Liver (tissue), 9 donors: ENCODE results near the gene ELAVL3. TPM values are rescaled to one million over a fixed set of nuclear protein-coding genes. Genes with fewer than 3 reads are reported as not detected.

ENCODE experiments used
- DNase-seq: peaks from one replicate; pipeline ENCODE4 v3.0.0-alpha.2; 2017; ENCODE audit warnings: low spot score
- H3K27ac ChIP-seq, 2 donors: one replicate each; pipeline ENCODE4 v1.7.0; 2013; ENCODE audit warnings: inconsistent platforms in 2 of 2, low read length in 2 of 2, control low read depth in 1 of 2, low read depth in 1 of 2, mild to moderate bottlenecking in 1 of 2
- H3K27me3 ChIP-seq, 4 donors: one replicate each; pipeline versions ENCODE4 v1.6.1 to v1.7.0; 2013; ENCODE audit warnings: low read length in 3 of 4, inconsistent platforms in 1 of 4, mild to moderate bottlenecking in 1 of 4, moderate library complexity in 1 of 4; ENCODE audit not compliant: control insufficient read depth in 4 of 4, insufficient read depth in 4 of 4
- H3K36me3 ChIP-seq, 4 donors: one replicate each; pipeline versions ENCODE4 v1.6.1 to v1.7.0; 2013; ENCODE audit warnings: low read length in 3 of 4, mild to moderate bottlenecking in 3 of 4, low read depth in 1 of 4, moderate library complexity in 1 of 4; ENCODE audit not compliant: control insufficient read depth in 4 of 4, insufficient read depth in 3 of 4
- H3K4me1 ChIP-seq, 4 donors: one replicate each; pipeline versions ENCODE4 v1.6.1 to v1.7.0; 2013; ENCODE audit warnings: low read length in 3 of 4, mild to moderate bottlenecking in 3 of 4, moderate library complexity in 1 of 4; ENCODE audit not compliant: control insufficient read depth in 4 of 4, insufficient read depth in 4 of 4
- H3K4me3 ChIP-seq, 3 donors: one replicate each; pipeline versions ENCODE4 v1.6.1 to v1.7.0; 2013; ENCODE audit warnings: low read length in 3 of 3, control low read depth in 1 of 3, low read depth in 1 of 3, mild to moderate bottlenecking in 1 of 3
- H3K9ac ChIP-seq, 2 donors: one replicate each; pipeline ENCODE4 v1.7.0; 2013; ENCODE audit warnings: low read length in 2 of 2, mild to moderate bottlenecking in 2 of 2, moderate library complexity in 2 of 2, control low read depth in 1 of 2, low read depth in 1 of 2
- H3K9me3 ChIP-seq, 4 donors: one replicate each; pipeline versions ENCODE4 v1.6.1 to v1.7.0; 2013; ENCODE audit warnings: low read length in 3 of 4; ENCODE audit not compliant: control insufficient read depth in 4 of 4
- EGR1 ChIP-seq, 2 donors: IDR thresholded peaks; 2 replicates each; pipeline ENCODE4 v1.6.1; 2016 to 2018; ENCODE audit warnings: antibody characterized with exemption in 2 of 2, low read depth in 2 of 2
- FOXA1 ChIP-seq: IDR thresholded peaks from 2 replicates; pipeline ENCODE4 v1.6.1; 2016; ENCODE audit warnings: antibody characterized with exemption
- FOXA2 ChIP-seq: IDR thresholded peaks from 2 replicates; pipeline ENCODE4 v1.6.1; 2016; ENCODE audit warnings: antibody characterized with exemption
- GABPA ChIP-seq, 2 donors: IDR thresholded peaks in 1 of 2; conservative IDR thresholded peaks in 1 of 2; 2 replicates each; pipeline ENCODE4 v1.6.1; 2016; ENCODE audit warnings: antibody characterized with exemption in 2 of 2, mild to moderate bottlenecking in 1 of 2, moderate library complexity in 1 of 2
- HNF4A ChIP-seq, 2 donors: conservative IDR thresholded peaks; 2 replicates each; pipeline ENCODE4 v1.6.1; 2016; ENCODE audit warnings: antibody characterized with exemption in 2 of 2, mild to moderate bottlenecking in 2 of 2
- HNF4G ChIP-seq: IDR thresholded peaks from 2 replicates; pipeline ENCODE4 v1.6.1; 2016; ENCODE audit warnings: antibody characterized with exemption
- JUND ChIP-seq, 2 donors: IDR thresholded peaks; 2 replicates each; pipeline ENCODE4 v1.6.1; 2016; ENCODE audit warnings: antibody characterized with exemption in 2 of 2
- NR2F2 ChIP-seq: IDR thresholded peaks from 2 replicates; pipeline ENCODE4 v1.6.1; 2016; ENCODE audit warnings: antibody characterized with exemption
- RAD21 ChIP-seq, 2 donors: IDR thresholded peaks; 2 replicates each; pipeline ENCODE4 v1.6.1; 2016; ENCODE audit warnings: antibody characterized with exemption in 2 of 2, mild to moderate bottlenecking in 2 of 2
- RXRA ChIP-seq, 2 donors: IDR thresholded peaks; 2 replicates each; pipeline ENCODE4 v1.6.1; 2017 to 2018; ENCODE audit warnings: antibody characterized with exemption in 2 of 2, mild to moderate bottlenecking in 1 of 2
- SP1 ChIP-seq: IDR thresholded peaks from 2 replicates; pipeline ENCODE4 v1.6.1; 2018; ENCODE audit warnings: antibody characterized with exemption, mild to moderate bottlenecking
- TAF1 ChIP-seq: conservative IDR thresholded peaks from 2 replicates; pipeline ENCODE4 v1.6.1; 2016; ENCODE audit warnings: antibody characterized with exemption, mild to moderate bottlenecking
- YY1 ChIP-seq: IDR thresholded peaks from 2 replicates; pipeline ENCODE4 v1.6.1; 2016; ENCODE audit warnings: antibody characterized with exemption, mild to moderate bottlenecking
- WGBS: extraction: QIAGEN DNeasy Blood & Tissue Kit; methylation state at CpG from one replicate; pipeline ENCODE4 v1.1.7; 2013; 5-methylcytosine and 5-hydroxymethylcytosine counted together
- polyA plus RNA-seq, 2 donors: library from polyadenylated mRNA; stranded (reverse) in 1 of 2; unstranded in 1 of 2; fragments of 200-250 nt in 1 of 2; fragments of >200 nt in 1 of 2; fragmentation: Nextera tagmentation in 1 of 2; extraction: Ambion mirVana in 1 of 2; gene quantifications; one replicate each; pipeline versions ENCODE4 v1.2.1 to v1.2.3, GENCODE V29; 2013 to 2015
- total RNA-seq, 2 donors: library from RNA; depleted of rRNA; stranded (reverse); fragments of >200 nt; gene quantifications; one replicate each; pipeline ENCODE4 v1.2.3, GENCODE V29; 2014
- TF ChIP-seq, protein P1 (sequence below): IDR thresholded peaks from 2 replicates; pipeline ENCODE4 v1.6.1; 2016; ENCODE audit warnings: antibody characterized with exemption
- TF ChIP-seq, protein P2 (sequence below): IDR thresholded peaks from 2 replicates; pipeline ENCODE4 v1.6.1; 2016; ENCODE audit warnings: antibody characterized with exemption
- TF ChIP-seq, protein P3 (sequence below): IDR thresholded peaks from 2 replicates; pipeline ENCODE4 v1.6.1; 2016; ENCODE audit warnings: antibody characterized with exemption
- TF ChIP-seq, protein P4 (sequence below): fragments of 150-350 bp; IDR thresholded peaks from 2 replicates; pipeline ENCODE4 v1.5.1; 2017; ENCODE audit warnings: improper control_type of control experiment, low read depth, low read length; ENCODE audit not compliant: missing input control
- TF ChIP-seq, protein P5 (sequence below): IDR thresholded peaks from 2 replicates; pipeline ENCODE4 v1.6.1; 2016; ENCODE audit warnings: antibody characterized with exemption, mild to moderate bottlenecking
- donor health status: healthy.
- donor health status: healthy.
- donor health status: healthy.
- donor health status: healthy.
- donor health status: healthy.

ELAVL3 gene
- total and polyA plus RNA-seq, 4 donors: not detected

DNA sequence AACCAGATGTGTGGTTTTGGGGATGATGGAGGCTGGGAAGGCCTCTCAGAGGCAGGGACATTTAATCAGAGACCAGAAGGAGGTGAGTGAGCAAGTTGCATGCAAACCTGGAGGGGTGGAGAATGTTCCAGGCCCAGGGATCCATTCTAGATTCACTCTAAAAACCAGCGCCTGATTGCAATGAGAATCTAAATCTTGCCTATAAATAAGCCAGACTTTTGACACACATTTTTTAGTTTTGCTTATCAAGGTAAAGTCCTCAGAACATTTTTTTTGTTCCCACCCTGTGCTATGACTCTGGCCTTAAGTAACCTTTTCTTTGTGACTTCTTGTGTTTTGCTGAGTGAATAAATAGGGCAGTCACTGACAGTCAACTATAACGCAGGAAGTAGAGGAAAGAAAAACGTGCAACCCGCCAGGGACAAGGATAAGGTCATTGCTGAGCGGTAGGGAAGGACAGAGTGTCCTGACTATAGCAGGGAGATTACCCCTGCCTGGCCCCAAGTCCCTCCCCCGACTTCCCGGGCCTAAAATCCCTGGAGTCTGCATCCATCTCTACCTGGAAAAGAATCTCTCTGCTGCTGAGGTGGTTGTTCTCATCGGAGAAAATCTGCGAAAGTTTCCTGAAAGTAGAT, 76.1 kb downstream of the ELAVL3 start:
- no peaks in the 10 kb centered on the region for H3K4me1 ChIP-seq
- no peak overlapping the region for H3K4me3 ChIP-seq
- H3K27me3 ChIP-seq: no peaks in the 10 kb centered on the region
- TF ChIP-seq YY1 (no peak), TAF1 (no peak), HNF4A (conservative IDR thresholded peaks at IDR 0.05) (no peak), RXRA (IDR thresholded peaks at IDR 0.05) (peak; percentile 57 to 64), NR2F2 (peak; percentile 94), HNF4G (no peak), JUND (IDR thresholded peaks at IDR 0.05) (no peak), RAD21 (IDR thresholded peaks at IDR 0.05) (peak in 1 of 2 donors; percentile 17), SP1 (peak; percentile 65), FOXA2 (no peak), FOXA1 (no peak), EGR1 (IDR thresholded peaks at IDR 0.05; ENCODE audit: low read depth in 2 of 2) (no peak), GABPA (IDR thresholded peaks at IDR 0.05 in 1 of 2, conservative IDR thresholded peaks at IDR 0.05 in 1 of 2) (no peak)
- TF ChIP-seq, protein P1, sequence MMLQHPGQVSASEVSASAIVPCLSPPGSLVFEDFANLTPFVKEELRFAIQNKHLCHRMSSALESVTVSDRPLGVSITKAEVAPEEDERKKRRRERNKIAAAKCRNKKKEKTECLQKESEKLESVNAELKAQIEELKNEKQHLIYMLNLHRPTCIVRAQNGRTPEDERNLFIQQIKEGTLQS: no peak
- TF ChIP-seq, protein P2, sequence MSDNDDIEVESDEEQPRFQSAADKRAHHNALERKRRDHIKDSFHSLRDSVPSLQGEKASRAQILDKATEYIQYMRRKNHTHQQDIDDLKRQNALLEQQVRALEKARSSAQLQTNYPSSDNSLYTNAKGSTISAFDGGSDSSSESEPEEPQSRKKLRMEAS: no peak
- TF ChIP-seq, protein P3, sequence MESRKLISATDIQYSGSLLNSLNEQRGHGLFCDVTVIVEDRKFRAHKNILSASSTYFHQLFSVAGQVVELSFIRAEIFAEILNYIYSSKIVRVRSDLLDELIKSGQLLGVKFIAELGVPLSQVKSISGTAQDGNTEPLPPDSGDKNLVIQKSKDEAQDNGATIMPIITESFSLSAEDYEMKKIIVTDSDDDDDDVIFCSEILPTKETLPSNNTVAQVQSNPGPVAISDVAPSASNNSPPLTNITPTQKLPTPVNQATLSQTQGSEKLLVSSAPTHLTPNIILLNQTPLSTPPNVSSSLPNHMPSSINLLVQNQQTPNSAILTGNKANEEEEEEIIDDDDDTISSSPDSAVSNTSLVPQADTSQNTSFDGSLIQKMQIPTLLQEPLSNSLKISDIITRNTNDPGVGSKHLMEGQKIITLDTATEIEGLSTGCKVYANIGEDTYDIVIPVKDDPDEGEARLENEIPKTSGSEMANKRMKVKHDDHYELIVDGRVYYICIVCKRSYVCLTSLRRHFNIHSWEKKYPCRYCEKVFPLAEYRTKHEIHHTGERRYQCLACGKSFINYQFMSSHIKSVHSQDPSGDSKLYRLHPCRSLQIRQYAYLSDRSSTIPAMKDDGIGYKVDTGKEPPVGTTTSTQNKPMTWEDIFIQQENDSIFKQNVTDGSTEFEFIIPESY: no peak
- TF ChIP-seq, protein P4, sequence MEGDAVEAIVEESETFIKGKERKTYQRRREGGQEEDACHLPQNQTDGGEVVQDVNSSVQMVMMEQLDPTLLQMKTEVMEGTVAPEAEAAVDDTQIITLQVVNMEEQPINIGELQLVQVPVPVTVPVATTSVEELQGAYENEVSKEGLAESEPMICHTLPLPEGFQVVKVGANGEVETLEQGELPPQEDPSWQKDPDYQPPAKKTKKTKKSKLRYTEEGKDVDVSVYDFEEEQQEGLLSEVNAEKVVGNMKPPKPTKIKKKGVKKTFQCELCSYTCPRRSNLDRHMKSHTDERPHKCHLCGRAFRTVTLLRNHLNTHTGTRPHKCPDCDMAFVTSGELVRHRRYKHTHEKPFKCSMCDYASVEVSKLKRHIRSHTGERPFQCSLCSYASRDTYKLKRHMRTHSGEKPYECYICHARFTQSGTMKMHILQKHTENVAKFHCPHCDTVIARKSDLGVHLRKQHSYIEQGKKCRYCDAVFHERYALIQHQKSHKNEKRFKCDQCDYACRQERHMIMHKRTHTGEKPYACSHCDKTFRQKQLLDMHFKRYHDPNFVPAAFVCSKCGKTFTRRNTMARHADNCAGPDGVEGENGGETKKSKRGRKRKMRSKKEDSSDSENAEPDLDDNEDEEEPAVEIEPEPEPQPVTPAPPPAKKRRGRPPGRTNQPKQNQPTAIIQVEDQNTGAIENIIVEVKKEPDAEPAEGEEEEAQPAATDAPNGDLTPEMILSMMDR: no peak
- TF ChIP-seq, protein P5, sequence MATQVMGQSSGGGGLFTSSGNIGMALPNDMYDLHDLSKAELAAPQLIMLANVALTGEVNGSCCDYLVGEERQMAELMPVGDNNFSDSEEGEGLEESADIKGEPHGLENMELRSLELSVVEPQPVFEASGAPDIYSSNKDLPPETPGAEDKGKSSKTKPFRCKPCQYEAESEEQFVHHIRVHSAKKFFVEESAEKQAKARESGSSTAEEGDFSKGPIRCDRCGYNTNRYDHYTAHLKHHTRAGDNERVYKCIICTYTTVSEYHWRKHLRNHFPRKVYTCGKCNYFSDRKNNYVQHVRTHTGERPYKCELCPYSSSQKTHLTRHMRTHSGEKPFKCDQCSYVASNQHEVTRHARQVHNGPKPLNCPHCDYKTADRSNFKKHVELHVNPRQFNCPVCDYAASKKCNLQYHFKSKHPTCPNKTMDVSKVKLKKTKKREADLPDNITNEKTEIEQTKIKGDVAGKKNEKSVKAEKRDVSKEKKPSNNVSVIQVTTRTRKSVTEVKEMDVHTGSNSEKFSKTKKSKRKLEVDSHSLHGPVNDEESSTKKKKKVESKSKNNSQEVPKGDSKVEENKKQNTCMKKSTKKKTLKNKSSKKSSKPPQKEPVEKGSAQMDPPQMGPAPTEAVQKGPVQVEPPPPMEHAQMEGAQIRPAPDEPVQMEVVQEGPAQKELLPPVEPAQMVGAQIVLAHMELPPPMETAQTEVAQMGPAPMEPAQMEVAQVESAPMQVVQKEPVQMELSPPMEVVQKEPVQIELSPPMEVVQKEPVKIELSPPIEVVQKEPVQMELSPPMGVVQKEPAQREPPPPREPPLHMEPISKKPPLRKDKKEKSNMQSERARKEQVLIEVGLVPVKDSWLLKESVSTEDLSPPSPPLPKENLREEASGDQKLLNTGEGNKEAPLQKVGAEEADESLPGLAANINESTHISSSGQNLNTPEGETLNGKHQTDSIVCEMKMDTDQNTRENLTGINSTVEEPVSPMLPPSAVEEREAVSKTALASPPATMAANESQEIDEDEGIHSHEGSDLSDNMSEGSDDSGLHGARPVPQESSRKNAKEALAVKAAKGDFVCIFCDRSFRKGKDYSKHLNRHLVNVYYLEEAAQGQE: no peak
- 72% methylated on average over 9 of the region's 9 CpGs for WGBS
- H3K9ac ChIP-seq: no peak overlapping the region
- H3K27ac ChIP-seq: peak overlapping the region; percentile 20 to 31
- H3K9me3 ChIP-seq: no peaks in the 10 kb centered on the region
- peaks cover 0 to 7% (median 6%) of the 10 kb centered on the region in 4 donors for H3K36me3 ChIP-seq
- DNase-seq: no peak
